ENCODE results near the gene CATSPER2. TPM values are rescaled to one million over a fixed set of nuclear protein-coding genes. Genes with fewer than 3 reads are reported as not detected.
"Not testable (repeated sequence)": the region's sequence is repeated elsewhere in the genome, so short reads cannot be mapped to it uniquely, and the experiment has no call there.

The CATSPER2 gene
- polyA plus RNA-seq (2013, experiment 1 of 2), result 1.8 TPM
- 0.30 TPM for polyA plus RNA-seq (2013, experiment 2 of 2)

GRCh38 chr15:43648649-43649429 lies at the start of gene CATSPER2:
TSS of gene CATSPER2 (minus strand) at chr15:43648844. CDS start at chr15:43648061, 783 bp downstream.
- Histone ChIP-seq H3K27ac (ENCODE audit: low read depth, low read length, severe bottlenecking) (no peak within 1 kb of the TSS), H3K36me3 (ENCODE audit: control insufficient read depth, insufficient read depth, low read length) (no peaks in the 10 kb centered on the region), H3K4me3 (ENCODE audit: extremely low read depth, insufficient read depth, low read length, poor library complexity, severe bottlenecking) (no peak within 1 kb of the TSS), H3K4me1 (ENCODE audit: control insufficient read depth, insufficient read depth, low read length, poor library complexity, severe bottlenecking) (no peaks in the 10 kb centered on the region), H3K9me3 (ENCODE audit: control insufficient read depth, low read length) (no peaks in the 10 kb centered on the region)
- WGBS, 2 experiments (ENCODE audit: insufficient coverage in 2 of 2), result 94 to 97% methylated on average over 43 to 64 of the region's 85 CpGs

DNA sequence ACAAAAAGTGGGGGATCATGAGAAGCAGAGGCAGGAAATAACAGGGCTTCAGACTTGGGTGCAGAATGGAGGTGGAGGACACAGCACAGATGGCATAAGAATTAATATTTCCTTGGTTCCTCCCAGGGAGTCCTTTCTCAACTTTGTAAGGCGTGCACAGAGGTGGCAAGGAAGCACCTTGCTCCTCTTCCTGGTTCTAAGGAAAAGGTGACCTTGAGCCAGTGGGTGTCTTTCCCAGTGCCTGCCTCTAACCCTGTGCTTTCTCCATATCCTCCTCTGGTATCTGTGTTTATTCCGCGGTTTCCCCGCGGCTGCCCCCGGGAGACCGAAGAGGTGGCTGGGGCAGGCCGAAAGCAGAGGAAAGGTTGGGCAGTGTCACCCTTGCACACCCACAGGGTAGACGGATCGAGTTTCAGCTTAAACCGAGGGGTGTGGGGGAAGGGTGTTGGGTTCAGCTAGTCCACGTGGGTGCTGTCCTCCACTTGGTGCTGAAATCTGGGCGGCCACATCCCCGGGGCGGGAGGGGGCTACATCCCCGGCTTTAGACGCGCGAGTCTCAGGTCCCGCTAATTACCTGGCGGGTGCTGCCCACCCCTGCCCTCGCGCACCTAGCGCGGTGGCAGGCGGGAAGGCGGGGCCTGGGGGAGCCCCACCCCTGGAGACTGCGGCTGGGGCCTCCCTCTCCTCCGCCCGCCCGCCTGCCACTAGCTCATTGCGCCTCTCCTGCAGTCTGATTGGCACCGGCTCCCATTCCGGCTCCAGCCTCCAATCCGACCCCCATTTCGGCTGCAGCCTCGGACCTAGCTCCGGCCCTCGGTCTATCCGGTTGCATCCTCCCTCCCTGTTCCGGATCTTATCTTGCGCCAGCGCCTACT lies 44.7 kb upstream of the CATSPER2 start, which contains the start of gene CKMT1A:
TSS of gene CKMT1A (plus strand) at position 712 of the 875 bp plus-strand sequence. CDS start 192 bp downstream, outside the sequence.
- H3K27ac ChIP-seq (ENCODE audit: low read depth, low read length, severe bottlenecking); H3K4me1 ChIP-seq (ENCODE audit: control insufficient read depth, insufficient read depth, low read length, poor library complexity, severe bottlenecking); H3K36me3 ChIP-seq (ENCODE audit: control insufficient read depth, insufficient read depth, low read length); H3K9me3 ChIP-seq (ENCODE audit: control insufficient read depth, low read length); H3K4me3 ChIP-seq (ENCODE audit: extremely low read depth, insufficient read depth, low read length, poor library complexity, severe bottlenecking): not testable (repeated sequence)
- WGBS, 2 experiments (ENCODE audit: insufficient coverage in 2 of 2), result no CpG with 5 or more reads among the region's 43 CpGs

DNA sequence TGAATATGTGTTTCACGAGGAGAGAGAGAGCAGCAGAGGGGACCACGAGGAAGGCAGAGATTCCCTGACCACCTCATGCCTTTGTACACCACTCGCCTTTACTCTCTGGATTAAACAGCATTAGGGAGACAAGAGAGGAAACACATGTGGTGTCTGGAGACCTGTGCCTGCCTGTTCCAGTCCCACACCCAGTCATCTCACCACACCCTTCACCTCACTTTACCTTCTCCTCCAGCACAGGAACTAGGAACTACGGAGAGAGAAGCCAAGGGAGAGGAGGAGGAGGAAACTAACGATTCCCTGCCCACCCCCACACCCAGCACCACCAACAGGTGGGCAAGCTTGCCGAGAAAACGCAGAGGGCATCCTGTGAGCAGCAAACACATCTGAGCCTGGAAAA lies 44.0 kb upstream of the CATSPER2 start:
- H3K36me3 ChIP-seq (ENCODE audit: control insufficient read depth, insufficient read depth, low read length); H3K27ac ChIP-seq (ENCODE audit: low read depth, low read length, severe bottlenecking); H3K4me1 ChIP-seq (ENCODE audit: control insufficient read depth, insufficient read depth, low read length, poor library complexity, severe bottlenecking); H3K9me3 ChIP-seq (ENCODE audit: control insufficient read depth, low read length); H3K4me3 ChIP-seq (ENCODE audit: extremely low read depth, insufficient read depth, low read length, poor library complexity, severe bottlenecking): not testable (repeated sequence)
- WGBS, 2 experiments (ENCODE audit: insufficient coverage in 2 of 2), result no CpG with 5 or more reads among the region's 7 CpGs

DNA sequence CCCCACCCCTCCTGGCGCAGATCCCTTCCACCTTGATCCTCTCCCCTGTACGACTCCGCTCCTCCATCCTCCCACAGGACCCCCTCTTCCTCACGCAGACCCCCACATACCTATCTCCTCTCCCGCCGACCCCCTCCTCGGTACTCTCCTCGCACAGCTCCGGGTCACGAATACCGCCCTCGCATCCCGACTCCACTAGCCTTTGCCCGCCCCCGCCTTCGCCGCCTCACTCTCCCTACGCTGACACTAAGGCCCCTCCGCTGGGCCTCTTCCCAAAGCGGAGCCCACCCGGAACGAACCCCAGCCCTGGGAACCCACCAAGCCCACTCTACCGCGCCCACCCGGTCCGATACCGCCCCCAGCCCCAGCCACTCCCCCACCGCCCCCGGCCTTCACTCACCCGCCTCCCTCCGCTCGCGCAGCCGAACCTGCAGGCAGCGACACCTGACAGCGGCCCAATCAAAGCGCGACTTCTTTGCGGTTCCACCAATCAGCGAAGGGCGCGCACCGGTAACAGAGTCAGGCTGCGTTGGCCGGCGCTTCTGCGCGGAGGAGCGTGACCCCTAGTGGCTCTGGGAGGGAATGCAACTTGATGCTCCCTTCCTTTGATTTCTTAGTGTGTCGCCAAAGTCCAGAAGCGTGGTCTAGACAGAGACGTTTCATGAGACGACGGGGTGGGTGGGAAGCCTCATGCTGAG lies 41.1 kb upstream of the CATSPER2 start:
- H3K4me3 ChIP-seq (ENCODE audit: extremely low read depth, insufficient read depth, low read length, poor library complexity, severe bottlenecking); H3K36me3 ChIP-seq (ENCODE audit: control insufficient read depth, insufficient read depth, low read length); H3K27ac ChIP-seq (ENCODE audit: low read depth, low read length, severe bottlenecking); H3K4me1 ChIP-seq (ENCODE audit: control insufficient read depth, insufficient read depth, low read length, poor library complexity, severe bottlenecking); H3K9me3 ChIP-seq (ENCODE audit: control insufficient read depth, low read length): not testable (repeated sequence)
- WGBS, 2 experiments (ENCODE audit: insufficient coverage in 2 of 2), result no CpG with 5 or more reads among the region's 54 CpGs

DNA sequence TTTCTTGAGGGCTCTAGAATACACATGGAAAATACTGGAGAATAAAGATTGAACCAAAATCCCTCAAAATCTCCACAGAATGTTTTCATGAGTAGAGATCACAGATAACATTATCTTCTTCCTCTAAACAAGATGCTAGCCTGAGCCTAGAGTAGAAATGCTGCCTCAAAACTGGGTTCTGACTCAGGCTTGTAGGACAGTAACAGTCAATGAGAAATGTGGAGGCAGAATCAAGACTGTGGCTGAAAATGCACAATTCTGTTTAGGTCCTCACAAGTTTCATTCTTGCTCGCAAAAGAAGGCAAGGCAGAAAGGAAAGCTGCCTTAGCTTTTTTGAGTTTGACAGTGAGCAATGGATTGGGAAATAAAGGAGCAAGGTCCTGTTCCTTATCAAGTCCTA lies 25.5 kb upstream of the CATSPER2 start:
- not testable (repeated sequence) for H3K4me3 ChIP-seq (ENCODE audit: extremely low read depth, insufficient read depth, low read length, poor library complexity, severe bottlenecking); H3K36me3 ChIP-seq (ENCODE audit: control insufficient read depth, insufficient read depth, low read length); H3K9me3 ChIP-seq (ENCODE audit: control insufficient read depth, low read length); H3K27ac ChIP-seq (ENCODE audit: low read depth, low read length, severe bottlenecking); H3K4me1 ChIP-seq (ENCODE audit: control insufficient read depth, insufficient read depth, low read length, poor library complexity, severe bottlenecking)
- WGBS, 2 experiments (ENCODE audit: insufficient coverage in 2 of 2), result no CpG with 5 or more reads among the region's 1 CpG

DNA sequence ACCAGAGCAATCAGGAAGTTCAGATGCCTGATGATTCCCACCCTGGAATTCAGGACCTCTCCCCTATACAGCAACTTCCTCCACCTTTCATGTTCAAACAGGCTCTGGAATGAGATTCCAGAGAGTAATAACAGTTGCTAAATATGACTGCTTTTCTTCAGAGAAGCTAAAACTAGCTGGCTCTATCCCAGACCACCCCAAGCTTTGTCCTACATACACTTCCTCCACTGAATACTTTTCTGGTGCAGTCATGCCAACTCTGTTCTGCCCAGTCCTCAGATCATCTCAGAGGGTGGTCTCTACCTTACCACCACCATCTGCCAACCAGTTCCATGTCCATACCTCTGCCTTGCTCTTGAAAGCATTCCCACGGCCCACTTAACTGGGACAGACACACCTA lies 17.5 kb upstream of the CATSPER2 start:
- not testable (repeated sequence) for H3K27ac ChIP-seq (ENCODE audit: low read depth, low read length, severe bottlenecking); H3K9me3 ChIP-seq (ENCODE audit: control insufficient read depth, low read length); H3K4me3 ChIP-seq (ENCODE audit: extremely low read depth, insufficient read depth, low read length, poor library complexity, severe bottlenecking); H3K36me3 ChIP-seq (ENCODE audit: control insufficient read depth, insufficient read depth, low read length); H3K4me1 ChIP-seq (ENCODE audit: control insufficient read depth, insufficient read depth, low read length, poor library complexity, severe bottlenecking)
- no CpG with 5 or more reads among the region's 1 CpG for WGBS, 2 experiments (ENCODE audit: insufficient coverage in 2 of 2)

GRCh38 chr15:43663333-43663732 lies 14.7 kb upstream of the CATSPER2 start:
- H3K4me3 ChIP-seq (ENCODE audit: extremely low read depth, insufficient read depth, low read length, poor library complexity, severe bottlenecking); H3K27ac ChIP-seq (ENCODE audit: low read depth, low read length, severe bottlenecking); H3K36me3 ChIP-seq (ENCODE audit: control insufficient read depth, insufficient read depth, low read length); H3K4me1 ChIP-seq (ENCODE audit: control insufficient read depth, insufficient read depth, low read length, poor library complexity, severe bottlenecking); H3K9me3 ChIP-seq (ENCODE audit: control insufficient read depth, low read length): not testable (repeated sequence)
- no CpG with 5 or more reads among the region's 8 CpGs for WGBS, 2 experiments (ENCODE audit: insufficient coverage in 2 of 2)

DNA sequence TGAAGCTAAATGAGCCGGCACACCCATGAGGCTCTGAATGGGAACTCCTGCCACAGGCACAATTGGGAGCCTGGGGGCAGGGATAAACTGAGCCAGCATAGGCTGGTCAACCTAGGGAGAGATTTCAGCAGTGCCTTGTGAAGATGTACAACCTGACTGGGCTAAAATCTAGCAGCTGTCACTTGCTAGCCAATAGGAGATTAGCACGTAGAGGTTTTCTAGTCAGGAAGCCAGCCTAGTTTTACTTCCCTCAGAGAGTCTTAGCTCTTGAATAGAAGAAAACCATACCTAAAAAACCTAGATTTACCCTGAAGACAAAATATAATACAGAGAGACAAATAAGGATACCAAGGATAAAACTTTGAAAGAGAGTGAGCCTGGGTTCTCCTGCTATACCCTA lies 13.6 kb upstream of the CATSPER2 start:
- no CpG with 5 or more reads among the region's 2 CpGs for WGBS, 2 experiments (ENCODE audit: insufficient coverage in 2 of 2)
- not testable (repeated sequence) for H3K9me3 ChIP-seq (ENCODE audit: control insufficient read depth, low read length)

DNA sequence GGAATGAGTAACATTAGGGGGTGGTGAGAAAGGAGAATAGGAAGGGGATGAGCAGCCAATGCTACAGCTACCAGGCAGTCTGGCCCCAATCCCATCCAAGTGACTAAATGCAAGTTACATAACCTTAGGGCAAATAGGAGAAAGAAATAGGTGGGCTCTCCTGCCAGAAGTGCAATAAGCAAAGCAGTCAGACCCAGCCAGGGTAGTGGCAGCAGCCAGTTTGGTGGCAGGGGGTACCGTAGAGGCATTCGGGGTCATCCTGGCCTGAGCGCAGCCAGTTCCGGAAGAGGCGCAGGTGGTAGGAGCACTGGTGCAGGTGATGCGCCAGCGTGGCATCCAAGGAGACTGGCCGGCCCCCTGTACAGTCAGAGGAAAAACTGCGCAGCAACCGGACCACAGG lies 11.1 kb upstream of the CATSPER2 start:
- H3K9me3 ChIP-seq (ENCODE audit: control insufficient read depth, low read length); H3K4me3 ChIP-seq (ENCODE audit: extremely low read depth, insufficient read depth, low read length, poor library complexity, severe bottlenecking); H3K4me1 ChIP-seq (ENCODE audit: control insufficient read depth, insufficient read depth, low read length, poor library complexity, severe bottlenecking); H3K27ac ChIP-seq (ENCODE audit: low read depth, low read length, severe bottlenecking); H3K36me3 ChIP-seq (ENCODE audit: control insufficient read depth, insufficient read depth, low read length): not testable (repeated sequence)
- no CpG with 5 or more reads among the region's 10 CpGs for WGBS, 2 experiments (ENCODE audit: insufficient coverage in 2 of 2)

More for the DNA sequence above, 13.6 kb upstream of the CATSPER2 start:
- not testable (repeated sequence) for H3K4me1 ChIP-seq (ENCODE audit: control insufficient read depth, insufficient read depth, low read length, poor library complexity, severe bottlenecking); H3K27ac ChIP-seq (ENCODE audit: low read depth, low read length, severe bottlenecking); H3K36me3 ChIP-seq (ENCODE audit: control insufficient read depth, insufficient read depth, low read length); H3K4me3 ChIP-seq (ENCODE audit: extremely low read depth, insufficient read depth, low read length, poor library complexity, severe bottlenecking)

- not testable (repeated sequence) for H3K4me1 ChIP-seq (ENCODE audit: control insufficient read depth, insufficient read depth, low read length, poor library complexity, severe bottlenecking); H3K27ac ChIP-seq (ENCODE audit: low read depth, low read length, severe bottlenecking); H3K9me3 ChIP-seq (ENCODE audit: control insufficient read depth, low read length); H3K36me3 ChIP-seq (ENCODE audit: control insufficient read depth, insufficient read depth, low read length); H3K4me3 ChIP-seq (ENCODE audit: extremely low read depth, insufficient read depth, low read length, poor library complexity, severe bottlenecking)
- 95 to 100% methylated on average over 3 to 5 of the region's 16 CpGs for WGBS, 2 experiments (ENCODE audit: insufficient coverage in 2 of 2)
Observed at GRCh38 chr15:43649430-43649926, 834 bp upstream of the CATSPER2 start.
